Measurements from ENCODE around the gene SBNO2.

DNA sequence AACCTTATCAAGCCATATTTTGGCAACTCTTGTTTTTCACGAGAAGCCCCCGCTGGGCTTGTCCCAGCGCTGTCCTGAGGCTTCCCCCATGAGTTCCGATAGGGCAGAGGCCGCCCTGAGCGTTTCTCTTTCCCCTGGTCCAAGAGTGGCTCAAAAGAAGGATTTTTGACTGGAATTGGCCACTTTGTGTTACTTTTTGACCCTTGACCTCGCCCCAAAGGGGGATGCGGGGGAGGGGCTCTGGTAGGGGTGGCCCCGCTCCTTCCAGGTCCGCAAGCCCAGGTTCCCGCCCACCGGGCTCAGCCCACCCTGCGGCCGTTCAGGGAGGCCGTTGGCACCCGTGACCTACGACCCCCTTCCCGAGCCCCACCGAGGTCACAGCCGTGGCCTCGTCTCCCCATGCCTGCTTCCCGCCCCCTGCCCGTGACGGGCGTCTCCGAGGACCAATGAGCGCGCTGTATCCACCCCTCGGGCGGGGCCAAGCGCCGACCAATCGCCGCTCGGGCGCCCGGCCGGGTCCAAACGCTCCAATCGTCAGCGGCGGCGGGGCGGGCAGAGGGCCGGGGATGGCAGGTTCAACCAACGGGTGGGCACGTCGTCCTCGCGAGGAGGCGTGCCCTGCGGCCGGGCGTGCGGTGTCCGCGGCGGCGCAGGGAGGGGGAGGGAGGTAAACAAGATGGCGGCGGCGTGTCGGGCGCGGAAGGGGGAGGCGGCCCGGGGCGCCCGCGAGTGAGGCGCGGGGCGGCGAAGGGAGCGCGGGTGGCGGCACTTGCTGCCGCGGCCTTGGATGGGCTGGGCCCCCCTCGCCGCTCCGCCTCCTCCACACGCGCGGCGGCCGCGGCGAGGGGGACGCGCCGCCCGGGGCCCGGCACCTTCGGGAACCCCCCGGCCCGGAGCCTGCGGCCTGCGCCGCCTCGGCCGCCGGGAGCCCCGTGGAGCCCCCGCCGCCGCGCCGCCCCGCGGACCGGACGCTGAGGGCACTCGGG lies 31.3 kb upstream of the SBNO2 start, which contains the start of gene STK11:
- TF ChIP-seq, protein P1, sequence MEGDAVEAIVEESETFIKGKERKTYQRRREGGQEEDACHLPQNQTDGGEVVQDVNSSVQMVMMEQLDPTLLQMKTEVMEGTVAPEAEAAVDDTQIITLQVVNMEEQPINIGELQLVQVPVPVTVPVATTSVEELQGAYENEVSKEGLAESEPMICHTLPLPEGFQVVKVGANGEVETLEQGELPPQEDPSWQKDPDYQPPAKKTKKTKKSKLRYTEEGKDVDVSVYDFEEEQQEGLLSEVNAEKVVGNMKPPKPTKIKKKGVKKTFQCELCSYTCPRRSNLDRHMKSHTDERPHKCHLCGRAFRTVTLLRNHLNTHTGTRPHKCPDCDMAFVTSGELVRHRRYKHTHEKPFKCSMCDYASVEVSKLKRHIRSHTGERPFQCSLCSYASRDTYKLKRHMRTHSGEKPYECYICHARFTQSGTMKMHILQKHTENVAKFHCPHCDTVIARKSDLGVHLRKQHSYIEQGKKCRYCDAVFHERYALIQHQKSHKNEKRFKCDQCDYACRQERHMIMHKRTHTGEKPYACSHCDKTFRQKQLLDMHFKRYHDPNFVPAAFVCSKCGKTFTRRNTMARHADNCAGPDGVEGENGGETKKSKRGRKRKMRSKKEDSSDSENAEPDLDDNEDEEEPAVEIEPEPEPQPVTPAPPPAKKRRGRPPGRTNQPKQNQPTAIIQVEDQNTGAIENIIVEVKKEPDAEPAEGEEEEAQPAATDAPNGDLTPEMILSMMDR (IDR thresholded peaks at IDR 0.05) = no peak
- no peak for TF ChIP-seq POLR2A (IDR thresholded peaks at IDR 0.05)

All from stomach (tissue), 4 donors.